ENCODE results near the gene SMPD3.
A peak's percentile ranks its signal among the peaks of the same experiment; 100 is the strongest.

Gene SMPD3

DNA sequence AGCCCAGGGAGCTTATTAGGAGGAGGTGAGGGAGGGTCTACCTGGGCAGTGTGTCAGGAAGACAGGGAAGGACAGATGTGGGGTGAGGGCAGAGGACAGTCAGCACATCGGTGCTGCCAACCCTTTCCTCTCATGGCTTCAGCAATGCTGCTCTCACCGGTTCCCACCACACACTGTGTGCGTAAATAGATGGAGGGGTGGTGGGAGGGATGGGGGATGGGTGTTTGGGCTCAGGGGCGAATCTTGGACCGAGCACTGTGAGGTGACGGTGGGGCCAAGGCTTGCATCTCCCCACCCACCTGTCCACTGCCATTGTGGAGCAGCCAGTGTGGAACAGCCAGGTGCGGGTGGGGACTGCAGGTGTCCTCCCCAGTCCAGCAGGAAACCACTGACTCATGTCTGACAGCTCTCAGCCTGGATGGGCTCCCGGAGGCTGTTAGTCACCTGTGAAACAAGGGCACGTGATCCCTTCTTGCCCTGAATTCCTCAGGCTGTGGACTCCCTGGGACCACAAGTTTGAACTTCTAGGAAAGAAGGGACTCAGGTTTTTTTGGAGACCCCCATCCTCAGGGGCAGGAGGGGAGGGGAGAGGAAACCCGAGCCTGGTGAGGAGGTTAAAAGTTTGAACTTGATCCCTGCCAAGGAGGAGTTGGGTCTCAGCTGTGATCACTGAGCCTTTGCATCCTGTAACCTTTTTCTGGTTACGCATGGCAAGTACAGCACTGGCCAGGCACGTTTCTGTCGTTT is 42.7 kb upstream of the SMPD3 start:
- peak; percentile 9 for DNase-seq (ENCODE audit: low read depth)
- H3K4me3 ChIP-seq (replicated peaks; ENCODE audit: low read depth, low read length): no peak overlapping the region
- TF ChIP-seq, protein P1, sequence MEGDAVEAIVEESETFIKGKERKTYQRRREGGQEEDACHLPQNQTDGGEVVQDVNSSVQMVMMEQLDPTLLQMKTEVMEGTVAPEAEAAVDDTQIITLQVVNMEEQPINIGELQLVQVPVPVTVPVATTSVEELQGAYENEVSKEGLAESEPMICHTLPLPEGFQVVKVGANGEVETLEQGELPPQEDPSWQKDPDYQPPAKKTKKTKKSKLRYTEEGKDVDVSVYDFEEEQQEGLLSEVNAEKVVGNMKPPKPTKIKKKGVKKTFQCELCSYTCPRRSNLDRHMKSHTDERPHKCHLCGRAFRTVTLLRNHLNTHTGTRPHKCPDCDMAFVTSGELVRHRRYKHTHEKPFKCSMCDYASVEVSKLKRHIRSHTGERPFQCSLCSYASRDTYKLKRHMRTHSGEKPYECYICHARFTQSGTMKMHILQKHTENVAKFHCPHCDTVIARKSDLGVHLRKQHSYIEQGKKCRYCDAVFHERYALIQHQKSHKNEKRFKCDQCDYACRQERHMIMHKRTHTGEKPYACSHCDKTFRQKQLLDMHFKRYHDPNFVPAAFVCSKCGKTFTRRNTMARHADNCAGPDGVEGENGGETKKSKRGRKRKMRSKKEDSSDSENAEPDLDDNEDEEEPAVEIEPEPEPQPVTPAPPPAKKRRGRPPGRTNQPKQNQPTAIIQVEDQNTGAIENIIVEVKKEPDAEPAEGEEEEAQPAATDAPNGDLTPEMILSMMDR (IDR thresholded peaks at IDR 0.05; ENCODE audit: low read length, missing control alignments): no peak

DNA sequence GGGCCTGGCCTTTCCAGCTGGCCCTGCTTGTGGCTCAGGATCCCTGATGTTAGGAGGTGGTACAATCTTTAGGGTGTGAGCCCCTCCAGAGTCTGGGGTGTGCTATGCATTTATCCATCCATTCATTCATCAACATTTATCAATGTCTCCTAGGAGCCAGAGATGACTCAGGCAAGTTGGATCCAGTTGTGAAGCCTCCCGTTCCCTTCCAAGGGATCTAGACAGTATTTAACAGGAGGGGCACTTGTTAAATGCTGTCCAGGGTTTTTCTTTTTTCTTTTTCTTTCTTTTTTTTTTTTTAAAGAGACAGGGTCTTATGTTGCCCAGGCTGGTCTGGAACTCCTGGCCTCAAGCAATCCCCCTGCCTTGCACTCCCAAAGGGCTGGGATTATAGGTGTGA is 42.0 kb upstream of the SMPD3 start:
- H3K4me3 ChIP-seq (replicated peaks; ENCODE audit: low read depth, low read length): no peak overlapping the region
- TF ChIP-seq, protein P1 (IDR thresholded peaks at IDR 0.05; ENCODE audit: low read length, missing control alignments): no peak
- DNase-seq (ENCODE audit: low read depth): no peak

DNA sequence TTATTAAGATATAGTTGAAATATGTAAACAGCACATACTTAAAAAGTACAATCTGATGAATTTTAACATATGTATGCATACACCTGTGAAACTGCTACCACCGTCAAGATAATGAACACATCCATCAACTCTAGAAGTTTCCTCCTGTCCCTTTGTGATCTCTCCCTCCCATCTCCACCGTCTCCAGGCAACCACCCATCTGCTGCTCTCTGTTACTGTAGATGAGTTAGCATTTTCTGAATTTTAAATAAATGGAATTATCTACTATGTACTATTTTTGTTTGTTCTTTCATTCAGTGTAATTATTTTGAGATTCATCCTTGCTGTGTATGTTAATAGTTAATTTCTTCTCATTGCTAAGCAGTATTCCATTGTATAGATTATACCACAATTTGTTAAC is 40.2 kb upstream of the SMPD3 start:
- DNase-seq (ENCODE audit: low read depth): no peak
- H3K4me3 ChIP-seq (replicated peaks; ENCODE audit: low read depth, low read length): no peak overlapping the region
- TF ChIP-seq, protein P1 (IDR thresholded peaks at IDR 0.05; ENCODE audit: low read length, missing control alignments): no peak

DNA sequence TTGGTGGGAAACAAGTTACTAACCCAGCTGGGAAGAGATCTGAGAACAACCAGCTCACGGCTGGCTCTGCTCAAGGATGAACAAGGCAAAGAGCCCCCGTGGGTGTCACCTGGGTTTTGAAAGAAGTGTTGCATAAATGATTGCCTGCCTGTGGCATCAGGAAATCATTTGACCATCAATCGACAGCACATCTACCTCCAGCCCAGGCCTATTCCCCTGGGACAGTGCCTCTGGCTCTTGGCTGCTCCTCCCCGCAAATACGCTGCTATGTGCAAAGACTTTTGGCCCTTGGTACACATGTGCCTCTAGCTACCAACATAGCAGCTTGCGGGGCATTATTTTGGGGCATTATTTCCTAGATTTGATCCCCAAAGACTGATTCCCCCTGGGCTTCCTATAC is 39.4 kb upstream of the SMPD3 start:
- no peak for DNase-seq (ENCODE audit: low read depth)
- no peak overlapping the region for H3K4me3 ChIP-seq (replicated peaks; ENCODE audit: low read depth, low read length)
- TF ChIP-seq, protein P1 (IDR thresholded peaks at IDR 0.05; ENCODE audit: low read length, missing control alignments): no peak

DNA sequence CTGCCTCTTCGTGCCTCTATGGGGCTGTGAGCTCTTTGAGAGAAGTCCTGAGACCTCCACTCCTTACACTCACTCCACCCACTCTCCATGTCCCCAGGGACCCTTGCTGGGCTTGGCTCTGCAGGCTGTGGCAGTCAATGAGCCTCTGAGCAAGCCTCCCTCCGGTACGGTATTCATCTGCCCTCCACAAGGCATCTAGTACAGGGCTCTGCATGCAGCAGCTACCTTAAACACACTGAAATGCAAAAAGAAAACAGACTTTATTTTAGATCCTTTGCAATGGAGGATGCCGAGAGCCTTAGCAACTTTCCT is 38.9 kb upstream of the SMPD3 start:
- TF ChIP-seq, protein P1 (IDR thresholded peaks at IDR 0.05; ENCODE audit: low read length, missing control alignments): no peak
- DNase-seq (ENCODE audit: low read depth): no peak
- no peak overlapping the region for H3K4me3 ChIP-seq (replicated peaks; ENCODE audit: low read depth, low read length)

DNA sequence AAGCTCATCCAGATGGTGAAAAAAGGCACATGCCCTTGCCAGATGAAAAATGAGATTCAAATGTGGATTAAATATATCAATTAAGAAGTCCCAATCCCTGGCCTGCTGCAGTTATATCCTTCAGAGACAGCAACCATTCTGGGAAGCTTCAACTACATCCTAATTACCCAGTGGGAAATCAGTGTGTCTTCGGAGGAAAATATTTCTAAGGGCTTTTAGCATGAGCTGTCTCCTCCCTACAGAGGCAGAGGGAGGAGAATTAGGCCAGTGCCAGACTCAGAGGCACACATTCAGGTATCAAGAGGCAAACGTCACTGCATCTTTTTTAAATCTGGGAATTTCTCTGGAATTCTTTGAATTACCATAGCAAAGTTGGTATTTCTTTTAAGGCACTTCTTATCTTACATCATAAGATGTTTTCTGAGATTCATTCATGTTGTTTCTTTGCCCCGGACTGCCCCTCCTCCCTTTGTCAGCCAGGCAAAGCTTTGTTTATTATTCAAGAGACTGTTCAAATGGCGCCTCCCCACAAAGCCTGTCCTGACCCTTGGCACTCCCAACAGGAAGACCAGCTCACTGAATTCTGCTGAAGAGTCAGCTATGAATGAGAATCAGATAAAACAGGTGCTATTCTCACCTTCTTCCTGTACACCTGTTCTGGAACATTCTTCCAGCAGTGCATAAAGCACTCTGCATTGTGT is 38.3 kb upstream of the SMPD3 start:
- no peak for DNase-seq (ENCODE audit: low read depth)
- no peak overlapping the region for H3K4me3 ChIP-seq (replicated peaks; ENCODE audit: low read depth, low read length)
- TF ChIP-seq, protein P1 (IDR thresholded peaks at IDR 0.05; ENCODE audit: low read length, missing control alignments): no peak

DNA sequence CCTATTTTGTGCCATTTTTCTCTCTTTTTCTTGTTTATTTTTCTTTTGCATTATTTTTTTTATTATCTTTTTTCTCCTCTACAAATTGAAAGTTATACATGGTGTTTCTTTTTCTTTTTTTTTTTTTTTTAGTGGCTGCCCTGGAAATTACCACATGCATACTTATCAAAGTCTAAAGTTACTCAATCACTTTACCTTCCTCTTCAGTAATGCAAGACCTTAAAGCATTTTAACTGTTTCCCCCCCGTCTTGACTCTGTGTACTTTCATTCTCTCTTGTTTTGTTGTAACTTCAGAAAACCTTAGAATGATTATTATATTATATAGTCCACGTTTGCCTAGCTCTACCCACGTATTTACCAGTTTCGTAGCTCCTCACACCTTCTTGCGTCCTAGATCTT is 33.3 kb upstream of the SMPD3 start:
- TF ChIP-seq, protein P1 (IDR thresholded peaks at IDR 0.05; ENCODE audit: low read length, missing control alignments): no peak
- DNase-seq (ENCODE audit: low read depth): no peak

More for the DNA sequence above, 33.3 kb upstream of the SMPD3 start:
- H3K4me3 ChIP-seq (replicated peaks; ENCODE audit: low read depth, low read length): no peak overlapping the region
